CD4-positive, CD25-positive, alpha-beta regulatory T cell (primary cell): ENCODE results near the gene EBF4. TPM values are rescaled to one million over a fixed set of nuclear protein-coding genes. Genes with fewer than 3 reads are reported as not detected.
A peak's percentile ranks its signal among the peaks of the same experiment; 100 is the strongest.

Source experiments
- ATAC-seq, 2 donors: fragments of 150-1000 bp; cut with Tn5 transposase; one replicate each; pipeline ENCODE4 v1.10.0; 2021; ENCODE audit warnings: low read depth in 2 of 2, moderate number of reproducible peaks in 2 of 2, moderate library complexity in 1 of 2
- DNase-seq, 3 donors: peaks; one replicate each; pipeline versions ENCODE4 v3.0.0 to v3.0.0-alpha.2; 2012 to 2022; ENCODE audit warnings: mixed read lengths in 1 of 3
- H3K27ac ChIP-seq: one replicate; pipeline ENCODE4 v1.7.0; 2013; ENCODE audit warnings: mild to moderate bottlenecking, low read length; ENCODE audit not compliant: insufficient read depth, poor library complexity, severe bottlenecking
- H3K27me3 ChIP-seq: one replicate; pipeline ENCODE4 v1.7.0; 2013; ENCODE audit warnings: low read length; ENCODE audit not compliant: control insufficient read depth, insufficient read depth
- H3K36me3 ChIP-seq: one replicate; pipeline ENCODE4 v1.7.0; 2013; ENCODE audit warnings: mild to moderate bottlenecking, low read length, moderate library complexity; ENCODE audit not compliant: control insufficient read depth, insufficient read depth
- H3K4me1 ChIP-seq: 2 replicates; pipeline ENCODE4 v1.7.0; 2013; ENCODE audit warnings: mild to moderate bottlenecking, low read length; ENCODE audit not compliant: insufficient read depth, control insufficient read depth, poor library complexity, severe bottlenecking
- H3K4me3 ChIP-seq: one replicate; pipeline ENCODE4 v1.7.0; 2013; ENCODE audit warnings: low read depth, mild to moderate bottlenecking, low read length, moderate library complexity
- H3K9me3 ChIP-seq, 2 experiments: 1 replicate in 1 of 2; 2 replicates in 1 of 2; pipeline ENCODE4 v1.7.0; 2013; ENCODE audit warnings: low read length in 2 of 2, mild to moderate bottlenecking in 1 of 2, moderate library complexity in 1 of 2; ENCODE audit not compliant: control insufficient read depth in 2 of 2
- H3K27ac Mint-ChIP-seq, 3 donors: one replicate each; pipeline ENCODE4 v1.8.0; 2020 to 2022; ENCODE audit warnings: mild to moderate bottlenecking in 3 of 3, mixed read lengths in 3 of 3, moderate library complexity in 2 of 3
- H3K27me3 Mint-ChIP-seq: one replicate; pipeline ENCODE4 v1.8.0; 2022; ENCODE audit warnings: mild to moderate bottlenecking, mixed read lengths
- H3K36me3 Mint-ChIP-seq: one replicate; pipeline ENCODE4 v1.8.0; 2020; ENCODE audit warnings: mixed read lengths
- H3K4me1 Mint-ChIP-seq, 4 donors: one replicate each; pipeline ENCODE4 v1.8.0; 2020 to 2022; ENCODE audit warnings: mixed read lengths in 4 of 4, mild to moderate bottlenecking in 1 of 4
- H3K4me3 Mint-ChIP-seq, 4 donors: one replicate each; pipeline ENCODE4 v1.8.0; 2020 to 2022; ENCODE audit warnings: mild to moderate bottlenecking in 4 of 4, mixed read lengths in 4 of 4, moderate library complexity in 3 of 4
- H3K9me3 Mint-ChIP-seq, 7 donors: one replicate each; pipeline ENCODE4 v1.8.0; 2020 to 2022; ENCODE audit warnings: mixed read lengths in 7 of 7, mild to moderate bottlenecking in 3 of 7, moderate library complexity in 2 of 7
- polyA plus RNA-seq, 4 donors: library from polyadenylated mRNA; unstranded; fragments of 300-500 nt; fragmentation: Illumina TruSeq; gene quantifications; one replicate each; pipeline ENCODE4 v1.2.3, GENCODE V29; 2021
- total RNA-seq: library from RNA; stranded (reverse); gene quantifications from one replicate; pipeline ENCODE4 v1.2.3, GENCODE V29; 2022

The EBF4 gene
- total and polyA plus RNA-seq, 5 donors from 2014 or later, result 0.36 to 1.8 (median 0.76) TPM; not detected in 2

GRCh38 chr20:2797136-2797983 lies 104.8 kb downstream of the EBF4 start:
- no peak for ATAC-seq
- DNase-seq, result no peak
- Mint-ChIP-seq H3K4me3 (peak overlapping the region in 1 of 4 donors; percentile 35), H3K27me3 (peaks cover 54% of the 10 kb centered on the region), H3K9me3 (peaks cover 0 to 3% (median 0%) of the 10 kb centered on the region in 7 donors), H3K36me3 (peaks cover 3% of the 10 kb centered on the region), H3K27ac (no peak overlapping the region), H3K4me1 (peaks cover 6 to 33% (median 13%) of the 10 kb centered on the region in 4 donors)
- Histone ChIP-seq H3K36me3 (no peaks in the 10 kb centered on the region), H3K4me3 (no peak overlapping the region), H3K27me3 (peaks cover 23% of the 10 kb centered on the region), H3K9me3 (no peaks in the 10 kb centered on the region), H3K4me1 (peaks cover 14% of the 10 kb centered on the region), H3K27ac (no peak overlapping the region)

GRCh38 chr20:2798095-2798805 lies 105.7 kb downstream of the EBF4 start:
- Histone ChIP-seq H3K4me1 (peaks cover 14% of the 10 kb centered on the region), H3K36me3 (no peaks in the 10 kb centered on the region), H3K9me3 (no peaks in the 10 kb centered on the region), H3K4me3 (no peak overlapping the region), H3K27ac (no peak overlapping the region), H3K27me3 (peaks cover 20% of the 10 kb centered on the region)
- H3K9me3 Mint-ChIP-seq, result peaks cover 0 to 3% (median 0%) of the 10 kb centered on the region in 7 donors
- H3K4me3 Mint-ChIP-seq, result peak overlapping the region in 1 of 4 donors; percentile 56
- peaks cover 3% of the 10 kb centered on the region for H3K36me3 Mint-ChIP-seq
- ATAC-seq (no peak), DNase-seq (no peak)
- H3K27ac Mint-ChIP-seq, result no peak overlapping the region
- H3K27me3 Mint-ChIP-seq, result peaks cover 62% of the 10 kb centered on the region
- H3K4me1 Mint-ChIP-seq, result peaks cover 6 to 35% (median 13%) of the 10 kb centered on the region in 4 donors

- peaks cover 0 to 3% (median 0%) of the 10 kb centered on the region in 7 donors for H3K9me3 Mint-ChIP-seq
- no peak for ATAC-seq
- Histone ChIP-seq H3K9me3 (no peaks in the 10 kb centered on the region), H3K4me1 (peaks cover 14% of the 10 kb centered on the region), H3K4me3 (no peak overlapping the region), H3K36me3 (no peaks in the 10 kb centered on the region), H3K27ac (no peak overlapping the region), H3K27me3 (peaks cover 21% of the 10 kb centered on the region)
- H3K4me3 Mint-ChIP-seq, result peak overlapping the region in 3 of 4 donors; percentile 11 to 62 (median 22)
- peaks cover 3% of the 10 kb centered on the region for H3K36me3 Mint-ChIP-seq
- H3K27me3 Mint-ChIP-seq, result peaks cover 65% of the 10 kb centered on the region
- DNase-seq, result no peak
- no peak overlapping the region for H3K27ac Mint-ChIP-seq
- peaks cover 6 to 35% (median 13%) of the 10 kb centered on the region in 4 donors for H3K4me1 Mint-ChIP-seq
Measured at GRCh38 chr20:2798814-2799213, 106.2 kb downstream of the EBF4 start.

GRCh38 chr20:2799271-2799670 lies 106.7 kb downstream of the EBF4 start:
- H3K4me1 Mint-ChIP-seq, result peaks cover 6 to 35% (median 13%) of the 10 kb centered on the region in 4 donors
- peaks cover 21% of the 10 kb centered on the region for H3K27me3 ChIP-seq
- ATAC-seq, result no peak

GRCh38 chr20:2799688-2800520 lies 107.3 kb downstream of the EBF4 start:
- DNase-seq (peak in 1 of 3 donors; percentile 16), ATAC-seq (no peak)
- H3K27ac Mint-ChIP-seq, result peak overlapping the region in 2 of 3 donors; percentile 3 to 72
- Histone ChIP-seq H3K36me3 (no peaks in the 10 kb centered on the region), H3K4me1 (peaks cover 14% of the 10 kb centered on the region), H3K9me3 (no peaks in the 10 kb centered on the region), H3K27ac (no peak overlapping the region), H3K4me3 (no peak overlapping the region), H3K27me3 (peaks cover 21% of the 10 kb centered on the region)
- peaks cover 0 to 3% (median 0%) of the 10 kb centered on the region in 7 donors for H3K9me3 Mint-ChIP-seq
- H3K4me3 Mint-ChIP-seq, result peak overlapping the region; percentile 31 to 85 (median 66)
- peaks cover 6 to 35% (median 13%) of the 10 kb centered on the region in 4 donors for H3K4me1 Mint-ChIP-seq
- peaks cover 66% of the 10 kb centered on the region for H3K27me3 Mint-ChIP-seq
- peaks cover 3% of the 10 kb centered on the region for H3K36me3 Mint-ChIP-seq

More at GRCh38 chr20:2799271-2799670, 106.7 kb downstream of the EBF4 start:
- H3K4me3 Mint-ChIP-seq, result peak overlapping the region in 3 of 4 donors; percentile 11 to 85 (median 62)
- DNase-seq, result no peak
- peaks cover 69% of the 10 kb centered on the region for H3K27me3 Mint-ChIP-seq
- peaks cover 3% of the 10 kb centered on the region for H3K36me3 Mint-ChIP-seq
- H3K9me3 ChIP-seq, result no peaks in the 10 kb centered on the region
- no peak overlapping the region for H3K4me3 ChIP-seq
- H3K36me3 ChIP-seq, result no peaks in the 10 kb centered on the region
- peaks cover 14% of the 10 kb centered on the region for H3K4me1 ChIP-seq
- peak overlapping the region in 1 of 3 donors; percentile 72 for H3K27ac Mint-ChIP-seq
- H3K27ac ChIP-seq, result no peak overlapping the region
- H3K9me3 Mint-ChIP-seq, result peaks cover 0 to 3% (median 0%) of the 10 kb centered on the region in 7 donors

- H3K9me3 ChIP-seq, result no peaks in the 10 kb centered on the region
- Mint-ChIP-seq H3K27me3 (peaks cover 71% of the 10 kb centered on the region), H3K4me1 (peaks cover 6 to 35% (median 13%) of the 10 kb centered on the region in 4 donors), H3K4me3 (peak within 1 kb of the TSS; percentile 41 to 85 (median 77)), H3K36me3 (peaks cover 3% of the 10 kb centered on the region), H3K9me3 (peaks cover 0 to 5% (median 0%) of the 10 kb centered on the region in 7 donors), H3K27ac (peak within 1 kb of the TSS in 2 of 3 donors; percentile 3 to 72)
- DNase-seq (peak in 1 of 3 donors; percentile 10), ATAC-seq (peak in 1 of 2 donors; percentile 27)
- no peak within 1 kb of the TSS for H3K4me3 ChIP-seq
- no peaks in the 10 kb centered on the region for H3K36me3 ChIP-seq
- H3K4me1 ChIP-seq, result peaks cover 14% of the 10 kb centered on the region
- no peak within 1 kb of the TSS for H3K27ac ChIP-seq
- peaks cover 21% of the 10 kb centered on the region for H3K27me3 ChIP-seq
Measured at GRCh38 chr20:2800521-2801285, 108.1 kb downstream of the EBF4 start, which contains the start of gene CPXM1. CPXM1 (minus strand) TSS chr20:2800627; CDS start chr20:2800572, 55 bp downstream.
